GM12875 (cell line): ENCODE measurements around the gene PAX2.

Source experiments
- H3K4me3 ChIP-seq: one replicate; pipeline ENCODE4 v1.5.1; 2011; ENCODE audit warnings: low read depth, low read length, control low read depth
- TF ChIP-seq, protein P1 (sequence below): IDR thresholded peaks from 2 replicates; pipeline ENCODE4 v1.5.1; 2011; ENCODE audit warnings: low read depth, mild to moderate bottlenecking, control low read depth, inconsistent platforms, low read length, moderate library complexity, borderline replicate concordance; ENCODE audit not compliant: insufficient read depth

Gene PAX2

DNA sequence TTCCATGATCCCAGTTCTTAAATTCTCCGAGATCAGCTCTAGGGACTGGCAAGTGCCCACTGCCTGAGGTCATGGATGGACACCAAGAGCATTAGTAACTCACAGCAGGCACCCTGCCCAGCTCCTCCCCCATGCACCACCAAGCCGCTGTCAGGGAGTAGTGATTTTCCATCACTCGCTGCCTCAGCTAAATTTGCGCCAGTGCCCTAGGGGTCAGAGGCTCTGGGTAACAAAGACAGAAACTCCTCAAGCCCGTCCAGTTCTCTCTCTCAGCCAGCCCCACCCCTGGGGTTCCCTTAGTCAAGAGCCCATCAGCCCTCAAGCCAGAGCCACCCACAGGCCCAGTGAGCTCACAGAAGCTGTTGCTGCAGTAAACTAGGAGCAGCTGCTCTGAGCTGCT, 30.0 kb downstream of the PAX2 start:
- TF ChIP-seq, protein P1, sequence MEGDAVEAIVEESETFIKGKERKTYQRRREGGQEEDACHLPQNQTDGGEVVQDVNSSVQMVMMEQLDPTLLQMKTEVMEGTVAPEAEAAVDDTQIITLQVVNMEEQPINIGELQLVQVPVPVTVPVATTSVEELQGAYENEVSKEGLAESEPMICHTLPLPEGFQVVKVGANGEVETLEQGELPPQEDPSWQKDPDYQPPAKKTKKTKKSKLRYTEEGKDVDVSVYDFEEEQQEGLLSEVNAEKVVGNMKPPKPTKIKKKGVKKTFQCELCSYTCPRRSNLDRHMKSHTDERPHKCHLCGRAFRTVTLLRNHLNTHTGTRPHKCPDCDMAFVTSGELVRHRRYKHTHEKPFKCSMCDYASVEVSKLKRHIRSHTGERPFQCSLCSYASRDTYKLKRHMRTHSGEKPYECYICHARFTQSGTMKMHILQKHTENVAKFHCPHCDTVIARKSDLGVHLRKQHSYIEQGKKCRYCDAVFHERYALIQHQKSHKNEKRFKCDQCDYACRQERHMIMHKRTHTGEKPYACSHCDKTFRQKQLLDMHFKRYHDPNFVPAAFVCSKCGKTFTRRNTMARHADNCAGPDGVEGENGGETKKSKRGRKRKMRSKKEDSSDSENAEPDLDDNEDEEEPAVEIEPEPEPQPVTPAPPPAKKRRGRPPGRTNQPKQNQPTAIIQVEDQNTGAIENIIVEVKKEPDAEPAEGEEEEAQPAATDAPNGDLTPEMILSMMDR = no peak
- no peak overlapping the region for H3K4me3 ChIP-seq

DNA sequence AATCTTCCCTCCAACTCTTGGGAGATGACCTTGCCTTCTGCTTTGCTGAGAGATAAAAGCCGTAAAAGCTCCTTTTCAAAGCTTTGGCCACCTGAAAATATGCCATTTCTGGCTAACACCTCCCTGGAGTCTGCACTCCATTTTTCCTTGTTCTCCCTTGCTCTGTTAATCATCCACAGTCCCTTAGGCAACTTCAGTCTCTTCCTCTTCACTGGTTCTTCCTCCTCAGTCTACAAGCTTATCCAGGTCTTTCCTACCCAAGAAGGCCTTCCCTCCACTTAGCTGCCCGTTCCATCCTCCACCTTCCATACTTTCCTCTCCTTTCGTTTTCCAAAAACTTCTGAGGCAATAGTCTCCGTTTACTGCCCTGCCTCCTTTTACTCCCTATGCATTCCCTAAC, 30.5 kb downstream of the PAX2 start:
- TF ChIP-seq, protein P1 = no peak
- H3K4me3 ChIP-seq = no peak overlapping the region

DNA sequence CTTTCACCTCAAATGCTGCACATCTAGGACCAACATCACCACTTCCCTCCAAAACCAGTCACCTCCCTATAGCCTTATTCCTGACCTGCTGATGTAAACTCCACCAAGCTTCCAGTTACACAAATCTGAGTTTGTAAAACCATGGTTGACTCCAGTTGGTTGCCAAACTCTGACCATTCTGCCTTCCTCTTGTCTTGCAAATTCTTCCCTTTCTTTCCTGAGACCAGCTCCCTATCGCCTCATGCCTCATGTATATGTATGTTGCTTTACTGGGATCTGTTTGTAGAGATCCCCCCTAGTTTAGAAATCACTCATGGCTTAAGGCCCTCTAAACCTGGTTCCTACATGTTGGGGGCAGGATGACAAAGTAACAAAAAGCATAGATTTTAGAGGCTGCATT, 31.3 kb downstream of the PAX2 start:
- TF ChIP-seq, protein P1 = no peak

DNA sequence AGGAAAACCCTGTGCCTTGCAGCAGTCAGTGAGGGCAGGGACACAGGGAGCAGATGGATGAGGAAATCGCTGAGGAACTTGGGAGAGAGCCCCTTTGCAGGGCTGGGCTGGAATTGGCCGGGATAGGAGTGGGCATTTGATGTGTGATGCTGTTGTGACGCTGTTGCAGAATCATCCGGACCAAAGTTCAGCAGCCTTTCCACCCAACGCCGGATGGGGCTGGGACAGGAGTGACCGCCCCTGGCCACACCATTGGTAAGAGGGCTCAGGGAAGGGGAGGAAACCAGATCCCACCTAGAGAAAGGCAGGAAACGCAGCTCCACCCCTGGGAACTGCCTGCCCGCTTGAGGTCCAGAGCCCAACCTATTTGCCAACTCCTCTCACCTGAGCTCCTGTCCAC, 33.9 kb downstream of the PAX2 start:
- no peak overlapping the region for H3K4me3 ChIP-seq
- TF ChIP-seq, protein P1 = no peak

More for the DNA sequence above, 31.3 kb downstream of the PAX2 start:
- H3K4me3 ChIP-seq = no peak overlapping the region

DNA sequence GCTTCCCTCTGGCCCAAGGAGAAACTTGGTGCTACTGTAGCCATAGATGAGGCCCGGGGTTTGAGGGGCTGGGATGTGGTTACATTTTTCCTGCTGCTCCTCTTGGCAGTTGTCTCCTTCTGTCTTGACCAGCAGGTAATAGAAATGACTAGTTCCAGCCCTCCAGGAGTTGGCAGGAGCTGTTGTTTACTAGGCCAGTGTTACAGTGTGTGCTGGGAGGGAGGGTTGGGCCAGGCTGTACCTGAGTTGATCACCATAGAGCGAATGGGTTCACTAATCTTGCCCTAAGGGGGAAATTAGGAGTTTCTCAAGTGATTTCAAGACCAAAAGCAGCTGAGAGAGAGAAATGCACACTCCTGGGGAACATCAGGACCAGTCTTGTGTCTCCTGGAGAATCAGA, 34.9 kb downstream of the PAX2 start:
- no peak overlapping the region for H3K4me3 ChIP-seq
- TF ChIP-seq, protein P1 = no peak

DNA sequence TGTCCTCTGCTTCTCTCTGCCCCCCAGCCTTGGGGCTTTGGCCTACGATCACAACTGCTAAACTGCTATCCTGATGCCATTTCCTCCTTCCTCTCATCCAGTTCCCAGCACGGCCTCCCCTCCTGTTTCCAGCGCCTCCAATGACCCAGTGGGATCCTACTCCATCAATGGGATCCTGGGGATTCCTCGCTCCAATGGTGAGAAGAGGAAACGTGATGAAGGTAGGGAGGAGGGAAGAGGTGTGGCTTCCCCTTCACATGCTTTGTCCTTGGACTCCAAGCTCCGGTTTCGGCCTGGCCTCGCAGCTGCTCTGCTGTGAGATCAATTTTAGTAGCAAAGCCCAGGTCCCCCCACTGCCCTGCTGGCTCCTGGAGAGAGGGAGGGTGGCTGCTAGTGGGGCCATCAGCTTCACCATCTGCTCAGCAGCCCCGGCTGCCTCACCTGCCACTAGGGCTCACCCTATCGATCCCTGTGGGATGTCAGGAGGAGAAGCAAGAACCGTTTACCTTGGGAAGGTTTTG, 35.8 kb downstream of the PAX2 start:
- TF ChIP-seq, protein P1 = no peak
- H3K4me3 ChIP-seq = no peak overlapping the region

DNA sequence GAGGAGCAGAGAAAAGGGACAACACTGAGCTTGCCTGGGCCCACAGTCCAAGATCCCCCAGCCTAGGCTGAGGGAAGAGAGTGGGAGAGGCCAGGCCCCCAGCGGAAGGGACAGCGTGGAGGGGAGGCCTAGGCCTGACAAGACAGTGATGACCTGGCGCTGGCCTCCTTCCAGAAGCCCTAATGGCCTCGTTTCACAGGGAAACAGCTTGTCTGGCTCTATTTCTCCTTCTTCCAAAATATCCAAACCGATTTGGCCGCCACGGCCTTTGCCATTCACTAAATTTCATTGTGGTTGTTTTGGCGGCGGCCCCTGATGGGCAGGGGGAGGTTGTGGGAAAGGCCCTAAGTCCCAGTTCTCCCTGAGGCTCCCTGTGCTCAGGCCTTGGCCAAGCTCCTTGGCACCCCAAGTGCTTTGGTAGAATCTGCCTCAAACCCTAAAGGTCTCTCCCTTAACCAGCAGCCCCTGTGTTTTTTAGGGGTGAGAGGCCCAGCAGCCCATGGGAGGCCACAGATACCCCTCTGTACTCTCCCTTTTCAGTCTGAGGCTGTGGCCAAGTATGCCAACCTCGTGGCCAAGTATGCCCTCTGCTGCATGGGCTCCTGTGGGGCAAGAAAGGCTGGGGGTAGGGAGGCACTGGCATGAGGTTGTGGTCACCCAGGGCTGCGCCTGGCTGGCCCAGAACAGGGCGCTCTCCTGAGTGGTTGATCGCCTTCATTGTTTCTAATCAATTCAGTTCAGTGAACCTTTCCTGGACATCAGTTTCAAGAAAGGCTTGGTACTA, 37.3 kb downstream of the PAX2 start:
- no peak overlapping the region for H3K4me3 ChIP-seq
- TF ChIP-seq, protein P1 = no peak
